GM06990 (cell line): ENCODE results near the gene ELMO1.

ENCODE experiments used
- DNase-seq: peaks from one replicate; pipeline ENCODE4 v3.0.0-alpha.2; 2011; ENCODE audit not compliant: insufficient read length; ENCODE audit errors: extremely low read depth
- H3K27me3 ChIP-seq: replicated peaks from 2 replicates; pipeline ENCODE4 v1.6.0; 2011; ENCODE audit warnings: low read length; ENCODE audit not compliant: control insufficient read depth, insufficient read depth
- H3K36me3 ChIP-seq: 2 replicates; pipeline ENCODE4 v1.5.1; 2011; ENCODE audit warnings: low read length; ENCODE audit not compliant: control insufficient read depth, insufficient read depth
- H3K4me3 ChIP-seq: replicated peaks from 2 replicates; pipeline ENCODE4 v1.5.1; 2011; ENCODE audit warnings: low read depth, mild to moderate bottlenecking, control low read depth, low read length
- TF ChIP-seq, protein P1 (sequence below): IDR thresholded peaks from 2 replicates; pipeline ENCODE4 v1.5.1; 2011; ENCODE audit warnings: low read length, control low read depth, mild to moderate bottlenecking, inconsistent platforms; ENCODE audit not compliant: insufficient read depth, poor library complexity, severe bottlenecking

Gene ELMO1

DNA sequence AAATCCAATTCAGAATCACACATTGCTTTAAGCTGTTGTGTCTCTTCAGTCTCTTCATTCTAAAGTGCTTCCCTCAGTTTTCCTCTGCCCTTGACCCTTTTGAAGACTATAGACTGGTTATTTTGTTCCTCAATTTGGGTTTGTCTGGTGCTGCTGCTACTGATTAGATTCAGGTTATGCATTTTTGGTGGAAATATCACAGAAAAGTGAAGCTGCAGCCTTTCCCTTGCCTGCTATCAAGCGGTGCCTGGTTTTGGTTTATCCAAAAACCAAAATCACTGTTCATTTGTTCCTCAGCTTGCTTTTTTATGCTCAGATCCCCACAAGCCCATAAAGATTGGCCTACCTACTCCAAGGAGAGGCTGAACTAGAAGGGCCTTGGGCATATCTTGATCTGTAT is 55.2 kb downstream of the ELMO1 start:
- H3K36me3 ChIP-seq, result no peaks in the 10 kb centered on the region
- no peak for DNase-seq
- no peaks in the 10 kb centered on the region for H3K27me3 ChIP-seq
- TF ChIP-seq, protein P1, sequence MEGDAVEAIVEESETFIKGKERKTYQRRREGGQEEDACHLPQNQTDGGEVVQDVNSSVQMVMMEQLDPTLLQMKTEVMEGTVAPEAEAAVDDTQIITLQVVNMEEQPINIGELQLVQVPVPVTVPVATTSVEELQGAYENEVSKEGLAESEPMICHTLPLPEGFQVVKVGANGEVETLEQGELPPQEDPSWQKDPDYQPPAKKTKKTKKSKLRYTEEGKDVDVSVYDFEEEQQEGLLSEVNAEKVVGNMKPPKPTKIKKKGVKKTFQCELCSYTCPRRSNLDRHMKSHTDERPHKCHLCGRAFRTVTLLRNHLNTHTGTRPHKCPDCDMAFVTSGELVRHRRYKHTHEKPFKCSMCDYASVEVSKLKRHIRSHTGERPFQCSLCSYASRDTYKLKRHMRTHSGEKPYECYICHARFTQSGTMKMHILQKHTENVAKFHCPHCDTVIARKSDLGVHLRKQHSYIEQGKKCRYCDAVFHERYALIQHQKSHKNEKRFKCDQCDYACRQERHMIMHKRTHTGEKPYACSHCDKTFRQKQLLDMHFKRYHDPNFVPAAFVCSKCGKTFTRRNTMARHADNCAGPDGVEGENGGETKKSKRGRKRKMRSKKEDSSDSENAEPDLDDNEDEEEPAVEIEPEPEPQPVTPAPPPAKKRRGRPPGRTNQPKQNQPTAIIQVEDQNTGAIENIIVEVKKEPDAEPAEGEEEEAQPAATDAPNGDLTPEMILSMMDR, result no peak
- H3K4me3 ChIP-seq, result no peak overlapping the region

DNA sequence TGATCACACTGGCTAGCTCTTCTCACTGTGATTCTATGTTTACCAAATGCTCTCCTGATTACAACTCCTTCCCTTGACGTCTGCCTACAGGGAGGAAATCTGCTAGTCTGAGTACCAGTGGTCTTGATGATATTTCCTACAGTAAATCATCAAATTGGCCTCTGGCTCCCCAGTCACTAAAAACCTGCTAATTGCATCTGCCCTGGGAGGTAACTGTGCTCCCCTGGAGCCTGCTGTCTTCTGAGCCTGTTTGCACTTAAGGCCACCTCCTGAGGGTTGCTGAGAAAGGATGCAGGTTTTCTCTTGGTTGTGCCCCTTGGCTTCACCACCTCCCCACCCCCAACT is 56.0 kb downstream of the ELMO1 start:
- TF ChIP-seq, protein P1, result no peak
- Histone ChIP-seq H3K36me3 (no peaks in the 10 kb centered on the region), H3K4me3 (no peak overlapping the region), H3K27me3 (no peaks in the 10 kb centered on the region)
- no peak for DNase-seq

DNA sequence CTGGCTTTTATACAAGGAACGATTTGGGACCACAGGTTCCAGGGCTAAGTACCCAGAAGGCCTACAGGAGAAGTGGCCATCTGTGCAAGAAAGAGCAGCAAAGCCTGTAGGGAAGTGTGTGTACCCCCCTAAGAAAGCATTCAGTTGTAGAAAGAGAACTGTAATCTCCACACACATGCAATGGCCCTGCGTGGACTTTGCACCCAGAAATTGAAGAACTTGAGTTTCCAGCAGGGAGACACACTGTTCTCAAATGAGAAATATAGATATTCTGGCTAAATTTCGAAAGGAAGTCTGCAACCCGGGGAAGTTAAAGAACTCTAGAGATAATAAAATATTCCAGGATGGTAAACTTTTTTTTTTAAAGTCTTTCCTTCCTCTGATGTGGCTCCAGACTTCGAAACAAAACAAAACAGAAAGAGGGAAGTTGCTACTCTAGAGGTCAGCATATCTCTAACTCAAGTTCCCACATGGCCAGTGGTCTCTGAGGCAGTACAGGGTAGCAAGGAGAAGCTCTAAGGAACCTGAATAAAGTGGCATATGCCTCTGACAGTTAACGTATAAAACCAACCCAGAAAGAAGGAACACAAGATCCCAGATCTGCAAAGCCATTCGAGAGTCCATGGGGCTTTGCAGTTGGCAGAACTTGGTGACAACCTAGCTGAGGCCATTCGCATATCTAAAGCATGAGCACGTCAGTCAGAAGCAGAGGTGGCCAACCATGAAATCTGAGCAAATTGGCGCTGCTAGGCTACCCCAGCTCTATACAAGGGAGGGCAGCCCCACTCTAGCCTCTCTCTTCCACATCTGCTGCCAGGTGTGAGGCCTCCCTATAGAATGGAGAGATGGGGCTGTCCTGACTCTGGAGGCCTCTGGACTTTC is 56.6 kb downstream of the ELMO1 start:
- no peak for DNase-seq
- no peaks in the 10 kb centered on the region for H3K27me3 ChIP-seq
- no peak overlapping the region for H3K4me3 ChIP-seq
- no peaks in the 10 kb centered on the region for H3K36me3 ChIP-seq
- TF ChIP-seq, protein P1, result no peak

DNA sequence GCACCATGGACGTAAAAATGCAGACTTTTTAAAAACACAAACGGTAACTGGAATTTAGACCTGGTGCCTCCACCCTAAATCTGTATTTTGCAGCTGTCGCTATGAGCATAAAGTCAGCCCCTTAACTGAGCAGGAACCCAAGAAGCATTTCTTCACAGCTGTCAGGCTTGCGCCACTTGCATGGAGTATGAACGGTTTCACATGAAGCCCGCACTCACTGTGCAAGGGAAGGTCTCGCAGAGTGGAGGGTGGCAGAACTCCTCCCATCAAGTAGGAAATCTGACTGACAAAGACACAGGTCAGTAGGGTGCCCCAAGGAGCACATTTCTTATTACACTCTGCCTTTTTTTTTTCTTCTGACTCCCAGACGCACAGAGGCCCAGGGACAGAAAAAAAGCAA is 58.5 kb downstream of the ELMO1 start:
- DNase-seq, result no peak
- TF ChIP-seq, protein P1, result no peak
- Histone ChIP-seq H3K36me3 (no peaks in the 10 kb centered on the region), H3K4me3 (no peak overlapping the region), H3K27me3 (no peaks in the 10 kb centered on the region)

DNA sequence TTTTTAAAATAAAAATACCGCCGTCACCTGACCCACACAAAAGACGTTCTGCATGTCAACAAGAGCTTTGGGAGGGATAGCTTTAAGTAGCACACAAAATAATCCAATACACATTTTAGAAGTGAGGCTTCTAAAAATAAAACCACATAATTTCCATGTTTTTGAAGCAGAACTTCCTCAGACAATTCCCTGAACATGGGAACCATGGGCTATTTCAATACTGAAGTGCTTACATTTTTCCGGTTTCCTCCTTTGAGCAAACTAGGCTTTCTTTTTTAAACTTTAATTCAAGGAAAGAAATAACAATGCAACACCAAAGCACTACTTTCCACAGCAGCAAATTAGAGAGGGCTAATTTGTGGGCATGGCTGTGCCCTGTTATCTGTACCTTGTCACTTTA is 59.9 kb downstream of the ELMO1 start:
- H3K4me3 ChIP-seq, result no peak overlapping the region
- H3K27me3 ChIP-seq, result no peaks in the 10 kb centered on the region
- no peaks in the 10 kb centered on the region for H3K36me3 ChIP-seq
- TF ChIP-seq, protein P1, result no peak
- DNase-seq, result no peak

DNA sequence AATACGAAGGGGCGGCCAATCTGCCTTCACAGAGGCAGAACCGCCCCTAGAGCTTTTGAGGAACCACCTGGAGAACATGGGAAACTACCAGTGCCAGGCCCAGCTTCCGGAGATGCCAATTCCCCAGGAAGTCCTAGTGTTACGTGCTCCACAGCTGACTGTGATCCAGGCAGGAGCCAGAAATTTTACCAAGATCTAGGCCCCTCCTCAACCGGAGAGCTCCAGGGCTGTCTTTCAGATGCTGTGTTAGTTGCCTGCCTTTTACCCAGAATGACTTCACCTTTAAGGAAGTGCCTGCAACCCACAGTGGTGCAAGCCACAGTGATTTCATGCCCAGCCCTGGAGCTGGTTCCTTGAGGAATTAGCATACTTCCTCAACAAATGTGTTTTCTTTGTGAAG is 62.9 kb downstream of the ELMO1 start:
- no peak for DNase-seq

More for the DNA sequence above, 62.9 kb downstream of the ELMO1 start:
- no peaks in the 10 kb centered on the region for H3K36me3 ChIP-seq
- no peaks in the 10 kb centered on the region for H3K27me3 ChIP-seq
- H3K4me3 ChIP-seq, result no peak overlapping the region
- TF ChIP-seq, protein P1, result no peak
